Measurements from ENCODE around the gene CUZD1.

CUZD1 gene

GRCh38 chr10:122815458-122815857, 30.2 kb downstream of the CUZD1 start:
- no peak for DNase-seq (ENCODE audit: low spot score in 2 of 2)
- Mint-ChIP-seq H3K9me3 (peaks cover 1% of the 10 kb centered on the region), H3K27ac (no peak overlapping the region), H3K4me1 (peaks cover 3% of the 10 kb centered on the region), H3K36me3 (no peaks in the 10 kb centered on the region), H3K27me3 (peaks cover 10% of the 10 kb centered on the region), H3K4me3 (no peak overlapping the region)
- no peak for ATAC-seq (ENCODE audit: low read depth)

- Mint-ChIP-seq H3K4me1 (peaks cover 3% of the 10 kb centered on the region), H3K9me3 (peaks cover 1% of the 10 kb centered on the region), H3K27ac (no peak overlapping the region), H3K36me3 (no peaks in the 10 kb centered on the region), H3K4me3 (no peak overlapping the region), H3K27me3 (peaks cover 10% of the 10 kb centered on the region)
- DNase-seq (ENCODE audit: low spot score in 2 of 2): no peak
- no peak for ATAC-seq (ENCODE audit: low read depth)
These were observed 31.2 kb downstream of the CUZD1 start for GRCh38 chr10:122814493-122814892.

GRCh38 chr10:122812751-122813150, 32.9 kb downstream of the CUZD1 start:
- H3K36me3 Mint-ChIP-seq: no peaks in the 10 kb centered on the region
- ATAC-seq (ENCODE audit: low read depth): no peak

GRCh38 chr10:122802282-122802681, 43.4 kb downstream of the CUZD1 start:
- ATAC-seq (ENCODE audit: low read depth): no peak
- H3K4me1 Mint-ChIP-seq: no peaks in the 10 kb centered on the region
- no peaks in the 10 kb centered on the region for H3K36me3 Mint-ChIP-seq
- DNase-seq (ENCODE audit: low spot score in 2 of 2): no peak
- H3K27ac Mint-ChIP-seq: no peak overlapping the region
- H3K27me3 Mint-ChIP-seq: peaks cover 10% of the 10 kb centered on the region
- no peaks in the 10 kb centered on the region for H3K9me3 Mint-ChIP-seq
- H3K4me3 Mint-ChIP-seq: no peak overlapping the region

More at GRCh38 chr10:122812751-122813150, 32.9 kb downstream of the CUZD1 start:
- peaks cover 3% of the 10 kb centered on the region for H3K4me1 Mint-ChIP-seq
- no peak overlapping the region for H3K4me3 Mint-ChIP-seq
- peaks cover 1% of the 10 kb centered on the region for H3K9me3 Mint-ChIP-seq
- no peak overlapping the region for H3K27ac Mint-ChIP-seq
- no peak for DNase-seq (ENCODE audit: low spot score in 2 of 2)
- peaks cover 7% of the 10 kb centered on the region for H3K27me3 Mint-ChIP-seq

GRCh38 chr10:122798704-122799231, 46.9 kb downstream of the CUZD1 start:
- Mint-ChIP-seq H3K4me1 (no peaks in the 10 kb centered on the region), H3K36me3 (no peaks in the 10 kb centered on the region), H3K4me3 (no peak overlapping the region), H3K9me3 (no peaks in the 10 kb centered on the region), H3K27me3 (peaks cover 10% of the 10 kb centered on the region), H3K27ac (no peak overlapping the region)
- ATAC-seq (ENCODE audit: low read depth): no peak
- DNase-seq (ENCODE audit: low spot score in 2 of 2): no peak

- Mint-ChIP-seq H3K27me3 (peaks cover 13% of the 10 kb centered on the region), H3K4me3 (no peak overlapping the region), H3K4me1 (no peaks in the 10 kb centered on the region), H3K36me3 (no peaks in the 10 kb centered on the region), H3K9me3 (no peaks in the 10 kb centered on the region), H3K27ac (no peak overlapping the region)
- DNase-seq (ENCODE audit: low spot score in 2 of 2): no peak
- no peak for ATAC-seq (ENCODE audit: low read depth)
These were observed 48.9 kb downstream of the CUZD1 start for GRCh38 chr10:122796796-122797195.

- peaks cover 13% of the 10 kb centered on the region for H3K27me3 Mint-ChIP-seq
These were observed 49.7 kb downstream of the CUZD1 start for GRCh38 chr10:122795924-122796323.

GRCh38 chr10:122786269-122786668, 59.4 kb downstream of the CUZD1 start:
- Mint-ChIP-seq H3K4me1 (no peaks in the 10 kb centered on the region), H3K36me3 (no peaks in the 10 kb centered on the region), H3K4me3 (no peak overlapping the region), H3K27me3 (peaks cover 6% of the 10 kb centered on the region), H3K27ac (no peak overlapping the region), H3K9me3 (peaks cover 3% of the 10 kb centered on the region)
- ATAC-seq (ENCODE audit: low read depth) (no peak), DNase-seq (ENCODE audit: low spot score in 2 of 2) (no peak)

More at GRCh38 chr10:122795924-122796323, 49.7 kb downstream of the CUZD1 start:
- Mint-ChIP-seq H3K27ac (no peak overlapping the region), H3K36me3 (no peaks in the 10 kb centered on the region), H3K4me3 (no peak overlapping the region), H3K9me3 (no peaks in the 10 kb centered on the region), H3K4me1 (no peaks in the 10 kb centered on the region)
- ATAC-seq (ENCODE audit: low read depth) (no peak), DNase-seq (ENCODE audit: low spot score in 2 of 2) (no peak)

GRCh38 chr10:122782911-122783310, 62.7 kb downstream of the CUZD1 start:
- no peak for ATAC-seq (ENCODE audit: low read depth)
- Mint-ChIP-seq H3K27ac (no peak overlapping the region), H3K4me3 (no peak overlapping the region), H3K9me3 (peaks cover 3% of the 10 kb centered on the region), H3K36me3 (no peaks in the 10 kb centered on the region), H3K4me1 (no peaks in the 10 kb centered on the region), H3K27me3 (peaks cover 5% of the 10 kb centered on the region)
- no peak for DNase-seq (ENCODE audit: low spot score in 2 of 2)

Data from memory B cell (primary cell).